GM12801 (cell line): ENCODE data around the gene DCDC2.

Source experiments
- TF ChIP-seq, protein P1 (sequence below): IDR thresholded peaks from one replicate; pipeline ENCODE4 v1.5.1; 2011; ENCODE audit warnings: control low read depth; ENCODE audit not compliant: insufficient read length; ENCODE audit errors: extremely low read depth

DCDC2 gene

DNA sequence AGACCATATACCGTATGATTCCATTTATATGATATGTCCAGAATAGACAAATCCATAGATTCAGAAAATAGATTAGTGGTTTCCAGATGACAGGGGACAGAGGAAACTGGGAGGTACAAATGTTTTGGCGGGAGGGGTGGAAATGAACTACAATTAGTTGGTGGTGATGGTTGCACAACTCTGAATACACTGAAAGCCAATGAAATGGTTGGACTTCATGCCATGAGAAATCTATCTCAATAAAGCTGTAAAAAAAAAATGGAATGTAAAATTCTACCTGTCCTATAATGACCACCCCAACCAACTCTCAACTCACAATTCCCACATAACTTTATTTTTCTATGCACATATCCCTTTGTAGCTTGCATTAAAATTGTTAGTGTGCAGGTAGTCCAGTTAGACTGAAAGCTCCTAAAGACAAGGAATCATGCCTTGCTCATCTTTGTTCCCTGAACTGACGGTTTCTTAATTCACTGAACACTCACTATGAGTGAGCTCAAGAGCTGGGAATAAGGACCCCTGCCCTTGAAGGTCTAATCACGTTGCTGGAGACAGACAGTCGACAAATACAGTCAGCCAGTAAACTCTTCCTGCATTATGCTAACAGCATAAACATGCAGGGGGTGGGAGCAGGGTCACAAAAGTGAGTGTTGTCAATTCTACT, 1.4 kb downstream of the DCDC2 start:
- TF ChIP-seq, protein P1, sequence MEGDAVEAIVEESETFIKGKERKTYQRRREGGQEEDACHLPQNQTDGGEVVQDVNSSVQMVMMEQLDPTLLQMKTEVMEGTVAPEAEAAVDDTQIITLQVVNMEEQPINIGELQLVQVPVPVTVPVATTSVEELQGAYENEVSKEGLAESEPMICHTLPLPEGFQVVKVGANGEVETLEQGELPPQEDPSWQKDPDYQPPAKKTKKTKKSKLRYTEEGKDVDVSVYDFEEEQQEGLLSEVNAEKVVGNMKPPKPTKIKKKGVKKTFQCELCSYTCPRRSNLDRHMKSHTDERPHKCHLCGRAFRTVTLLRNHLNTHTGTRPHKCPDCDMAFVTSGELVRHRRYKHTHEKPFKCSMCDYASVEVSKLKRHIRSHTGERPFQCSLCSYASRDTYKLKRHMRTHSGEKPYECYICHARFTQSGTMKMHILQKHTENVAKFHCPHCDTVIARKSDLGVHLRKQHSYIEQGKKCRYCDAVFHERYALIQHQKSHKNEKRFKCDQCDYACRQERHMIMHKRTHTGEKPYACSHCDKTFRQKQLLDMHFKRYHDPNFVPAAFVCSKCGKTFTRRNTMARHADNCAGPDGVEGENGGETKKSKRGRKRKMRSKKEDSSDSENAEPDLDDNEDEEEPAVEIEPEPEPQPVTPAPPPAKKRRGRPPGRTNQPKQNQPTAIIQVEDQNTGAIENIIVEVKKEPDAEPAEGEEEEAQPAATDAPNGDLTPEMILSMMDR, result no peak

DNA sequence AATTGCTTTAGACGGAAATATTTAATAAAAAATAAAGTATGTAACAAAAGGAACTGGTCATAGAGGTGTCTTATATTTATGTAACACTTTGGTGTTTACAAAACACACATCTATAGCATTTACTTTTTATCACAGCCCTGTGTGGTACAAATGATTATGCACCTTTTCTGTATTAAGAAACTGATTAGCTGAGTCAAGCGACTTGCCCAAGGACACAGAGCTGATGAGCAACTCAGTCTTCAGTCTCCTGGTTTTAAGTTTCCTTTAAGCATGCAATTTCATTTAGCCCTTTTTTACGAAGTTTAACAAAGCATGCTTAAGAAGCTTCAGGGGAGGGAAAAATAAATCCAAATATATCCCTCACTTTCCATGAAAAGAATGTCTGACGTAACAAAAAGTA, 2.5 kb downstream of the DCDC2 start:
- TF ChIP-seq, protein P1, result no peak

DNA sequence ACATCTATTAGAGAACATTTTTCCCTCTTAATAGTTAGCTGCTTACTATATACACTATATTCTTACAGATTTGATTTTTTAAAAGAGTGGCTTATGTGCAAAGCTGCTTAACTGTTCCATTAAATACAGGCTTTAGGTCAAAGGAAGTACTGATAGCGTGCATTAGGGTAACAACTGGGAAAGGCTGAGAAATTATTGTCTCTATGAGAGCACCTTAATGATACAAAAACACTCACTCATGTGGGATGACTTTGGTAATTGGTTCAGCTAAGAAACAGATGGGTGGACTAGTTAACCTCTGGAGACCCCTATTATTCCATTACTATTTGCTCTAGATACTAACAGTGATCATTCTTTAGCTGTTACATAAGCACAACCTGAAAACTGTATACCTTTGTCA, 4.0 kb downstream of the DCDC2 start:
- TF ChIP-seq, protein P1, result no peak

DNA sequence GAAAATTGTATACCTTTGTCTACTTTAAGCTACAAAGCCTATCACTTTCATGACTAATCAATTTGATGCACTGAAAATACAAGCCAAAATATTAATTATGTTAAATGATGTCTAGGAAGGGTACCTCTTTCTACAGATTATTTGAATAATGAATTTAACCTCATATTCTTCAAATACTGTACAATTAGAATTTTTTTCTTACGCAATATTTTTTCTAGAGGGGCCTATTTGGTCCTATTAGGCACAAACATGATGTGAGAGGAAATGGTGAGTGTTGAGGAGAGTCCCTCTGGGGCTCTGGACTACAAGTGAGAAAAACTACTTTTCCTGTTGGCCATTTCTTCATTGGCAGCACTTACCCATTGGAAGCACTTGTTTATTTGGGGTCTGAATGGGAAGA, 5.4 kb downstream of the DCDC2 start:
- TF ChIP-seq, protein P1, result no peak

DNA sequence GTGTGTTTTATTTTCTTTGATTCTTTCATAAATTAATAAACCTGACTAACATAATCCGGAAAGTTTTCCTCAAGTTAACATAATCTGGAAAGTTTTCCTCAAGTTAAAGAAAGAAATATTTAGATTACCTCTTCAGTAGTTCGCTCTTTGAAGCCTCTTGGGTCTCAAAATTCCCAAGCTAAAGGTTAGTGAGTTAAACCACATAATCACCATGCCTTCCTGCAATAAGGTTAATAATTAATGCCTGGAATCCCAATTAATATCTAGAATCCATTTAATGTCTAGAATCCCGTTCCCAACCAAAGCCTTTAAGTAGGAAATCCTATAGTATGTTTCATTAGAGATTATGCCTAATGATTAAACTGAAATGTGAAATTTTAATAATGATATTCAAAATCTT, 12.9 kb downstream of the DCDC2 start:
- TF ChIP-seq, protein P1, result no peak

DNA sequence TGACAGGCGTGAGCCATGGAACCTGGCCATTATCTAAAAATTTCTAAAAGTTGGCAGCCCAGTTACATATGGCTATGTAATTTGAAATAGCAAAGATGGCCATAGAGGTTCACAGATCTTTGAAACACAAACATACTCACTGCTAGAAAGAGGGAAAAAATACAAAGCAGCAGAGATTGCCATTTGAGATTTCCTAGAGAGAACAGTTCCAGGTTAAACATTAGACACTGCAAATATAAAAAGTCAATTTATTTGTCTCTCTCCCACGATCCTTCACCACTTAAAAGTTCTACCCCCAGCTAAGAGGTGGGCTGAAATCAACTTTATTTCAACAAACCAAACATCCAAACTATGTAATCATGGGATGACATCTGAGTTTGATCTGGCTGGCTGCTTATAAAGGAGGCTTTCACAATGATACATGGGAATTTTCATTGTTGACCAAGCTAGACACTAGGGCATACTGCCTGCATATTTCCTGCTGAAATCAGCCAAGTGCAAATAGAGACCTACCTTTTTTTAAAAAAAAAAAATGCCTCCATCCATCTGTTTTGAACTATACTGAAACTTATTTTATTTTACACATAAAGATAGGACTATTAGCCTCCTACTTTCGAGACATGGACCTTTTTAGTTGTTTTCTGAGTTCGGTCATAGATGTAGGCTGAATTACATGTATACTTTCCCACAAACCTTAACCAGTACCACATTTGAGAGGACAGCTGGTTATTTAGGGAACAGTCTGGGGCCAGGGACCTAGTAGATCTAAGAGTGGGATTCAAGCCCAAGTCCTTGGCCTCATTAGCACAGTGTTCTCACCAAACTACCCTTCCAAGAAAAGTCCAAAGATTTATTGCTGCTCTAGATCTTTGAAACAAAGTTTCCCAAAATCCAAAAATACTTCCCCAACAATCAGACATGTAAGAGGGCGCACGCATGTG, 16.6 kb downstream of the DCDC2 start:
- TF ChIP-seq, protein P1, result no peak

DNA sequence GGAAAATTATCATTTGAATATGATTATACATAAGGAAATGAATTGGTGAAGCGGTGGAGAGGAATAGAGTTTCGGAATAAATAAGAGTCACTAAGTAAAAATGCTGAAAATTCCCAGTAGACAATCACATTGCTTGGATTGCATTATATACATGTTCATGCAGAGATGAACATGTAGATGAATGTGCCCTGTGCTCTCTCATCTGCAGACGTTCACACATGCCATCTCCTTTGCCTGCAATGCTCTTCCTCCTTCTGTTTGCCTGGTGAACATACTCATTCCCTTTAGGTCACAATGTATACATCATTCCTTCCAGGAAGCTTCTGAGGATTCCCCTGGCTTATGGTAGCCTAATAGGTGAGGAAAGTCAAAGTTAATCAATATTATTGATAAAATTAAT, 17.9 kb downstream of the DCDC2 start:
- TF ChIP-seq, protein P1, result no peak
